Measurements from ENCODE around the gene NXT2. TPM values are rescaled to one million over a fixed set of nuclear protein-coding genes. Genes with fewer than 3 reads are reported as not detected.

NXT2 gene
- total RNA-seq (2022): 9.7 and 9.8 TPM in 2 replicates
- percentile 55 among the genes with signal in this experiment for Bru-seq, nascent RNA
- percentile 73 among the genes with signal in this experiment for BruChase-seq, experiment 1, labeled RNA remaining after a 2-hour chase
- BruChase-seq, experiment 2, labeled RNA remaining after a 6-hour chase: percentile 88 among the genes with signal in this experiment
- long read RNA-seq, transcript NXT2-203 (4 exons, 2,562 nt): major isoform, 17 of 30 reads
- long read RNA-seq, transcript NXT2-202 (4 exons, 1,085 nt): minor isoform, 10 of 30 reads
- long read RNA-seq, partial matches to known transcripts: 0 of 30 reads
- long read RNA-seq, other reads (novel, unspliced or antisense): 3 of 30 reads

- TF ChIP-seq CTCF (IDR thresholded peaks at IDR 0.05; ENCODE audit: insufficient read depth in 1 of 2, low read depth in 1 of 2, low read length in 1 of 2, severe bottlenecking in 1 of 2, unreplicated experiment in 1 of 2): no peak
- 0 out of 2 replicates have a peak, but pooled peaks cover 3% of the 10 kb centered on the region for H3K4me1 ChIP-seq
- Mint-ChIP-seq H3K36me3 (ENCODE audit: insufficient read depth, unreplicated experiment) (peaks cover 11% of the 10 kb centered on the region), H3K4me1 (ENCODE audit: low read depth, unreplicated experiment) (no peaks in the 10 kb centered on the region), H3K27ac (ENCODE audit: unreplicated experiment) (peak within 1 kb of the TSS; percentile 99), H3K27me3 (ENCODE audit: insufficient read depth, unreplicated experiment) (peaks cover 7% of the 10 kb centered on the region), H3K9me3 (ENCODE audit: unreplicated experiment) (peaks cover 11% of the 10 kb centered on the region), H3K4me3 (ENCODE audit: unreplicated experiment) (peak within 1 kb of the TSS; percentile 96)
- POLR2A ChIA-PET: interaction anchor here (0.5 to 1.4 kb wide), 10 partner anchors 12 to 1454 kb away, joined by 3 to 8 read pairs (median 4); no protein-coding TSS in a partner anchor
- BruUV-seq (replicated peaks): TSS peak; percentile 94
- H3K9me3 ChIP-seq: no peaks in the 10 kb centered on the region
- no peaks in the 10 kb centered on the region for H3K36me3 ChIP-seq (ENCODE audit: control insufficient read depth, insufficient read depth, low read length)
- peak; percentile 91 to 92 for DNase-seq
- CTCF ChIA-PET: interaction anchor here (0.5 to 1.8 kb wide), 4 partner anchors 11 to 95 kb away, joined by 3 to 18 read pairs (median 4); no protein-coding TSS in a partner anchor
- no peaks in the 10 kb centered on the region for H3K27me3 ChIP-seq (replicated peaks; ENCODE audit: control insufficient read depth, insufficient read depth, low read length)
- intact Hi-C loops (cut with micrococcal nuclease; ENCODE audit: unreplicated experiment): loop anchor here (2.0 to 5.0 kb wide), 3 partner anchors 36 to 96 kb away; no protein-coding TSS in a partner anchor
- peak within 1 kb of the TSS; percentile 79 for H3K4me3 ChIP-seq (ENCODE audit: low read depth, low read length)
Measured at GRCh38 chrX:109536439-109537323, at the start of gene NXT2. NXT2 (plus strand) TSS chrX:109536844; CDS start chrX:109537007, 163 bp downstream.

GRCh38 chrX:109487640-109488039 is 49.0 kb upstream of the NXT2 start:
- H3K9me3 Mint-ChIP-seq (ENCODE audit: unreplicated experiment): no peaks in the 10 kb centered on the region
- H3K4me3 Mint-ChIP-seq (ENCODE audit: unreplicated experiment): no peak overlapping the region
- CTCF ChIA-PET: no interaction called here

More at GRCh38 chrX:109487640-109488039, 49.0 kb upstream of the NXT2 start:
- no peak for TF ChIP-seq CTCF (IDR thresholded peaks at IDR 0.05; ENCODE audit: insufficient read depth in 1 of 2, low read depth in 1 of 2, low read length in 1 of 2, severe bottlenecking in 1 of 2, unreplicated experiment in 1 of 2)
- Mint-ChIP-seq H3K27me3 (ENCODE audit: insufficient read depth, unreplicated experiment) (peaks cover 3% of the 10 kb centered on the region), H3K4me1 (ENCODE audit: low read depth, unreplicated experiment) (no peaks in the 10 kb centered on the region), H3K27ac (ENCODE audit: unreplicated experiment) (no peak overlapping the region), H3K36me3 (ENCODE audit: insufficient read depth, unreplicated experiment) (no peaks in the 10 kb centered on the region)
- intact Hi-C loops (cut with micrococcal nuclease; ENCODE audit: unreplicated experiment): no loop called here
- no peak overlapping the region for H3K4me3 ChIP-seq (ENCODE audit: low read depth, low read length)
- H3K36me3 ChIP-seq (ENCODE audit: control insufficient read depth, insufficient read depth, low read length): no peaks in the 10 kb centered on the region
- no peak for DNase-seq
- H3K27me3 ChIP-seq (replicated peaks; ENCODE audit: control insufficient read depth, insufficient read depth, low read length): no peaks in the 10 kb centered on the region
- H3K4me1 ChIP-seq: no peaks in the 10 kb centered on the region
- H3K9me3 ChIP-seq: no peaks in the 10 kb centered on the region
- BruUV-seq (replicated peaks): no TSS peak
- POLR2A ChIA-PET: no interaction called here
